Measurements from ENCODE around the gene AUNIP. TPM values are rescaled to one million over a fixed set of nuclear protein-coding genes. Genes with fewer than 3 reads are reported as not detected.

AUNIP gene
- total RNA-seq, 1 experiment from 2014 or later = 12.1 TPM

GRCh38 chr1:25876693-25877077 lies 17.4 kb upstream of the AUNIP start:
- ATAC-seq (no peak), DNase-seq (ENCODE audit: low read depth, low spot score) (no peak)
- H3K36me3 ChIP-seq (ENCODE audit: control insufficient read depth in 1 of 2, insufficient read depth in 2 of 2, low read length in 2 of 2) = no peaks in the 10 kb centered on the region
- peaks cover 23 to 54% of the 10 kb centered on the region in 2 experiments for H3K4me1 ChIP-seq (ENCODE audit: control insufficient read depth in 1 of 2, insufficient read depth in 2 of 2, low read length in 2 of 2)
- no peaks in the 10 kb centered on the region for H3K9me3 ChIP-seq (ENCODE audit: control insufficient read depth in 1 of 2, insufficient read depth in 1 of 2, low read depth in 1 of 2, low read length in 2 of 2)
- BruUV-seq (replicated peaks) = no TSS peak
- no peak for TF ChIP-seq REST (IDR thresholded peaks at IDR 0.05; ENCODE audit: low read depth)
- TF ChIP-seq ZNF274 (IDR thresholded peaks at IDR 0.05; ENCODE audit: low read depth, low read length) = no peak
- no peak for TF ChIP-seq EZH2phosphoT487 (IDR thresholded peaks at IDR 0.05; ENCODE audit: borderline replicate concordance)
- no peak for TF ChIP-seq ATF3 (IDR thresholded peaks at IDR 0.05)
- TF ChIP-seq EGR1 (IDR thresholded peaks at IDR 0.05; ENCODE audit: low read depth) = no peak
- no peak for TF ChIP-seq CTCF (IDR thresholded peaks at IDR 0.05 in 2 of 3, conservative IDR thresholded peaks at IDR 0.05 in 1 of 3; ENCODE audit: borderline replicate concordance in 1 of 3, insufficient read depth in 1 of 3, low read depth in 2 of 3, low read length in 2 of 3)
- TF ChIP-seq SP1 (IDR thresholded peaks at IDR 0.05; ENCODE audit: low read depth) = no peak
- TF ChIP-seq CBX3 (IDR thresholded peaks at IDR 0.05; ENCODE audit: low read depth) = no peak
- no peak for TF ChIP-seq JUND (IDR thresholded peaks at IDR 0.05)
- no peak for TF ChIP-seq ELF1 (IDR thresholded peaks at IDR 0.05; ENCODE audit: borderline replicate concordance, low read depth)
- H3K79me2 ChIP-seq (ENCODE audit: insufficient read depth, low read length) = peaks cover 10% of the 10 kb centered on the region; the same call in 1 of the 2 replicates
- H3K9me2 ChIP-seq (ENCODE audit: insufficient read depth) = no peaks in the 10 kb centered on the region
- H2AFZ ChIP-seq (ENCODE audit: low read depth, low read length, poor library complexity, severe bottlenecking) = no peak overlapping the region
- H4K20me1 ChIP-seq (ENCODE audit: insufficient read depth) = no peaks in the 10 kb centered on the region
- intact Hi-C loops (cut with micrococcal nuclease) = no loop called here
- POLR2A ChIA-PET = interaction anchor here (3.2 kb wide), 1 partner anchor 14 kb away, joined by 31 read pairs; no protein-coding TSS in a partner anchor
- no peak overlapping the region for H3K4me3 ChIP-seq (replicated peaks in 1 of 2; ENCODE audit: low read depth in 1 of 2, low read length in 2 of 2)
- H3K9ac ChIP-seq (ENCODE audit: low read length) = no peak overlapping the region
- RAD21 ChIA-PET (ENCODE audit: low non-redundant PET in 1 of 2, low total read pairs in 2 of 2, uncharacterized antibody in 2 of 2, unreplicated experiment in 2 of 2) = no interaction called here
- H3K4me2 ChIP-seq (ENCODE audit: low read length) = peak overlapping the region; percentile 98; the same call in 1 of the 2 replicates
- CTCF ChIA-PET = interaction anchor here (0.6 kb wide), 1 partner anchor 16 kb away, joined by 5 read pairs; no protein-coding TSS in a partner anchor
- no peaks in the 10 kb centered on the region for H3K27me3 ChIP-seq (ENCODE audit: insufficient read depth, low read length)
- no peak overlapping the region for H3K27ac ChIP-seq (ENCODE audit: low read depth, low read length)

Measured in HCT116 (cell line).